DOHH2 (cell line): ENCODE data around the gene SRF.
A peak's percentile ranks its signal among the peaks of the same experiment; 100 is the strongest.

Source experiments
- H3F3A ChIP-seq: fragments of 200-600 bp; sonication (generic), shearing (Covaris generic); 2 replicates; pipeline ENCODE4 v1.6.0; 2016; ENCODE audit warnings: antibody characterized with exemption, mild to moderate bottlenecking; ENCODE audit not compliant: control insufficient read depth, insufficient read depth
- H3K27ac ChIP-seq: fragments of 200-600 bp; sonication (generic); 2 replicates; pipeline ENCODE4 v1.5.1; 2014; ENCODE audit warnings: low read depth, mild to moderate bottlenecking, low read length, moderate library complexity
- H3K27me3 ChIP-seq: fragments of 200-600 bp; sonication (generic); 2 replicates; pipeline ENCODE4 v1.6.1; 2014; ENCODE audit warnings: mild to moderate bottlenecking, low read length, mixed read lengths; ENCODE audit not compliant: control insufficient read depth
- H3K36me3 ChIP-seq: fragments of 200-600 bp; sonication (generic); 2 replicates; pipeline ENCODE4 v1.6.1; 2014; ENCODE audit warnings: mild to moderate bottlenecking, low read length, moderate library complexity, mixed read lengths; ENCODE audit not compliant: control insufficient read depth
- H3K4me1 ChIP-seq: fragments of 200-600 bp; sonication (generic); 2 replicates; pipeline ENCODE4 v1.6.1; 2014; ENCODE audit warnings: mild to moderate bottlenecking, low read length, mixed read lengths; ENCODE audit not compliant: control insufficient read depth
- H3K4me2 ChIP-seq: fragments of 200-600 bp; sonication (generic); 2 replicates; pipeline ENCODE4 v1.6.0; 2014; ENCODE audit warnings: mild to moderate bottlenecking, low read length, moderate library complexity
- H3K4me3 ChIP-seq: fragments of 200-600 bp; sonication (generic); 2 replicates; pipeline ENCODE4 v1.5.1; 2014; ENCODE audit warnings: mild to moderate bottlenecking, low read length, mixed read lengths
- H3K79me2 ChIP-seq: fragments of 200-600 bp; sonication (generic); 2 replicates; pipeline ENCODE4 v1.6.1; 2014; ENCODE audit warnings: mild to moderate bottlenecking, low read length, mixed read lengths; ENCODE audit not compliant: control insufficient read depth
- H3K9me2 ChIP-seq: fragments of 200-600 bp; sonication (generic); replicated peaks from 2 replicates; pipeline ENCODE4 v1.6.1; 2014; ENCODE audit warnings: mild to moderate bottlenecking, low read length, mixed read lengths; ENCODE audit not compliant: control insufficient read depth
- H3K9me3 ChIP-seq: fragments of 200-600 bp; sonication (generic); 2 replicates; pipeline ENCODE4 v1.6.1; 2014; ENCODE audit warnings: antibody characterized with exemption, low read length, mixed read lengths; ENCODE audit not compliant: control insufficient read depth, insufficient read depth
- H4K20me1 ChIP-seq: fragments of 200-600 bp; sonication (generic); 2 replicates; pipeline ENCODE4 v1.6.0; 2014; ENCODE audit warnings: low read depth, mild to moderate bottlenecking, antibody characterized with exemption, low read length, moderate library complexity; ENCODE audit not compliant: control insufficient read depth, insufficient read depth
- CTCF ChIP-seq: fragments of 200-600 bp; sonication (generic); IDR thresholded peaks from one replicate; pipeline ENCODE4 v1.5.1; 2014; ENCODE audit warnings: antibody characterized with exemption, mild to moderate bottlenecking, low read depth, low read length; ENCODE audit not compliant: poor library complexity, severe bottlenecking
- EZH2phosphoT487 ChIP-seq: fragments of 200-600 bp; sonication (generic); IDR thresholded peaks from 2 replicates; pipeline ENCODE4 v1.6.1; 2017; ENCODE audit warnings: borderline replicate concordance, mild to moderate bottlenecking, antibody characterized with exemption, low read length, moderate library complexity, mixed read lengths

The SRF gene

GRCh38 chr6:43220439-43220951, 49.4 kb downstream of the SRF start:
- TF ChIP-seq EZH2phosphoT487 (no peak), CTCF (no peak)
- peaks cover 55% of the 10 kb centered on the region for H3K36me3 ChIP-seq
- H3K4me2 ChIP-seq: no peak overlapping the region

GRCh38 chr6:43221046-43221972, 50.2 kb downstream of the SRF start:
- peaks cover 18% of the 10 kb centered on the region for H3K79me2 ChIP-seq
- no peak overlapping the region for H3K27ac ChIP-seq
- peaks cover 12% of the 10 kb centered on the region; the same call in 1 of the 2 replicates for H3F3A ChIP-seq
- no peak for TF ChIP-seq EZH2phosphoT487
- no peak for TF ChIP-seq CTCF
- peaks cover 32% of the 10 kb centered on the region for H3K4me1 ChIP-seq
- no peaks in the 10 kb centered on the region for H3K9me2 ChIP-seq
- H3K9me3 ChIP-seq: no peaks in the 10 kb centered on the region
- no peaks in the 10 kb centered on the region for H4K20me1 ChIP-seq
- no peak overlapping the region for H3K4me2 ChIP-seq
- no peaks in the 10 kb centered on the region for H3K27me3 ChIP-seq
- H3K4me3 ChIP-seq: no peak overlapping the region
- H3K36me3 ChIP-seq: peaks cover 55% of the 10 kb centered on the region

More at GRCh38 chr6:43220439-43220951, 49.4 kb downstream of the SRF start:
- no peaks in the 10 kb centered on the region for H3K9me3 ChIP-seq
- no peaks in the 10 kb centered on the region for H3K9me2 ChIP-seq
- H3F3A ChIP-seq: peaks cover 11% of the 10 kb centered on the region; the same call in 1 of the 2 replicates
- H3K79me2 ChIP-seq: peaks cover 11% of the 10 kb centered on the region
- peaks cover 24% of the 10 kb centered on the region for H3K4me1 ChIP-seq
- no peaks in the 10 kb centered on the region for H3K27me3 ChIP-seq
- H3K4me3 ChIP-seq: no peak overlapping the region
- no peak overlapping the region for H3K27ac ChIP-seq
- H4K20me1 ChIP-seq: no peaks in the 10 kb centered on the region

GRCh38 chr6:43222418-43223059, 51.5 kb downstream of the SRF start:
- no peak overlapping the region for H3K4me3 ChIP-seq
- no peaks in the 10 kb centered on the region for H3K9me3 ChIP-seq
- TF ChIP-seq EZH2phosphoT487: no peak
- no peak for TF ChIP-seq CTCF
- H3K79me2 ChIP-seq: peaks cover 29% of the 10 kb centered on the region
- H3F3A ChIP-seq: peaks cover 10% of the 10 kb centered on the region; the same call in 1 of the 2 replicates
- H4K20me1 ChIP-seq: no peaks in the 10 kb centered on the region
- no peaks in the 10 kb centered on the region for H3K27me3 ChIP-seq
- no peaks in the 10 kb centered on the region for H3K9me2 ChIP-seq
- peaks cover 55% of the 10 kb centered on the region for H3K36me3 ChIP-seq
- H3K27ac ChIP-seq: no peak overlapping the region
- H3K4me2 ChIP-seq: 0 out of 2 replicates have a peak overlapping the region, but pooled peaks have one; percentile 85
- peaks cover 41% of the 10 kb centered on the region for H3K4me1 ChIP-seq
